Mesenchymal stem cell (in vitro differentiated cells and primary cell): Measurements from ENCODE around the gene RASA4B.
"Not testable (repeated sequence)": the region's sequence is repeated elsewhere in the genome, so short reads cannot be mapped to it uniquely, and the experiment has no call there.

Experiments used
- DNase-seq: peaks from one replicate; pipeline ENCODE4 v3.0.0-alpha.2; 2013
- H2AFZ ChIP-seq: one replicate; pipeline ENCODE4 v1.6.1; 2013; ENCODE audit warnings: low read depth, mild to moderate bottlenecking, control low read depth, inconsistent platforms, low read length, moderate library complexity
- H2AK5ac ChIP-seq: 2 replicates; pipeline ENCODE4 v1.6.1; 2013; ENCODE audit warnings: low read length, moderate library complexity, mild to moderate bottlenecking, inconsistent platforms; ENCODE audit not compliant: severe bottlenecking
- H2BK120ac ChIP-seq: one replicate; pipeline ENCODE4 v1.6.1; 2013; ENCODE audit warnings: low read depth, mild to moderate bottlenecking, inconsistent platforms, low read length, moderate library complexity
- H2BK12ac ChIP-seq, 2 experiments: one replicate each; pipeline ENCODE4 v1.6.1; 2013; ENCODE audit warnings: inconsistent platforms in 2 of 2, low read length in 2 of 2, mild to moderate bottlenecking in 2 of 2, moderate library complexity in 2 of 2, control low read depth in 1 of 2
- H2BK15ac ChIP-seq: one replicate; pipeline ENCODE4 v1.6.1; 2013; ENCODE audit warnings: mild to moderate bottlenecking, low read depth, inconsistent platforms; ENCODE audit not compliant: poor library complexity, severe bottlenecking
- H2BK5ac ChIP-seq: 2 replicates; pipeline ENCODE4 v1.6.1; 2013; ENCODE audit warnings: low read depth, mild to moderate bottlenecking, low read length, control low read depth, inconsistent platforms; ENCODE audit not compliant: poor library complexity, severe bottlenecking
- H3K14ac ChIP-seq, 2 experiments: one replicate each; pipeline ENCODE4 v1.6.1; 2013; ENCODE audit warnings: inconsistent platforms in 2 of 2, low read length in 2 of 2, control low read depth in 1 of 2, mild to moderate bottlenecking in 1 of 2, moderate library complexity in 1 of 2
- H3K18ac ChIP-seq, 2 experiments: one replicate each; pipeline ENCODE4 v1.6.1; 2013; ENCODE audit warnings: inconsistent platforms in 2 of 2, low read length in 2 of 2, control low read depth in 1 of 2, low read depth in 1 of 2, mild to moderate bottlenecking in 1 of 2
- H3K23ac ChIP-seq, 2 experiments: one replicate each; pipeline ENCODE4 v1.6.1; 2013; ENCODE audit warnings: inconsistent platforms in 2 of 2, low read length in 2 of 2, mild to moderate bottlenecking in 2 of 2, moderate library complexity in 2 of 2, control low read depth in 1 of 2
- H3K27ac ChIP-seq: 2 replicates; pipeline ENCODE4 v1.5.1; 2013; ENCODE audit warnings: mild to moderate bottlenecking, moderate library complexity, low read length, control low read depth, inconsistent platforms; ENCODE audit not compliant: poor library complexity, severe bottlenecking
- H3K27me3 ChIP-seq, 2 experiments: 2 replicates each; pipeline versions ENCODE4 v1.6.1 to v1.7.0; 2013; ENCODE audit warnings: low read length in 2 of 2, mild to moderate bottlenecking in 2 of 2, moderate library complexity in 2 of 2, control low read depth in 1 of 2, inconsistent platforms in 1 of 2; ENCODE audit not compliant: control insufficient read depth in 1 of 2, insufficient read depth in 1 of 2
- H3K36me3 ChIP-seq, 2 experiments: 2 replicates each; pipeline versions ENCODE4 v1.6.1 to v1.7.0; 2013; ENCODE audit warnings: low read length in 2 of 2, control low read depth in 1 of 2, inconsistent platforms in 1 of 2, low read depth in 1 of 2, mild to moderate bottlenecking in 1 of 2; ENCODE audit not compliant: insufficient read depth in 2 of 2, control insufficient read depth in 1 of 2
- H3K4ac ChIP-seq, 2 experiments: one replicate each; pipeline ENCODE4 v1.6.1; 2013; ENCODE audit warnings: inconsistent platforms in 2 of 2, low read length in 2 of 2, mild to moderate bottlenecking in 2 of 2, moderate library complexity in 2 of 2, control low read depth in 1 of 2, low read depth in 1 of 2
- H3K4me1 ChIP-seq: 2 replicates; pipeline ENCODE4 v1.6.1; 2013; ENCODE audit warnings: low read depth, low read length, control low read depth; ENCODE audit not compliant: control insufficient read depth, insufficient read depth
- H3K4me2 ChIP-seq: 2 replicates; pipeline ENCODE4 v1.6.1; 2013; ENCODE audit warnings: low read length, mild to moderate bottlenecking, inconsistent platforms; ENCODE audit not compliant: poor library complexity, severe bottlenecking
- H3K4me3 ChIP-seq, 2 experiments: 2 replicates each; pipeline versions ENCODE4 v1.5.1 to v1.7.0; 2013; ENCODE audit warnings: low read length in 2 of 2, mild to moderate bottlenecking in 2 of 2, control low read depth in 1 of 2, low read depth in 1 of 2; ENCODE audit not compliant: insufficient read depth in 1 of 2
- H3K79me1 ChIP-seq: replicated peaks from 2 replicates; pipeline ENCODE4 v1.6.1; 2013; ENCODE audit warnings: mild to moderate bottlenecking, control low read depth, low read length, inconsistent platforms; ENCODE audit not compliant: poor library complexity, severe bottlenecking
- H3K9ac ChIP-seq: 2 replicates; pipeline ENCODE4 v1.7.0; 2013; ENCODE audit warnings: mild to moderate bottlenecking, low read length, moderate library complexity
- H3K9me3 ChIP-seq: 2 replicates; pipeline ENCODE4 v1.7.0; 2013; ENCODE audit warnings: mild to moderate bottlenecking, low read length; ENCODE audit not compliant: control insufficient read depth
- H4K8ac ChIP-seq: one replicate; pipeline ENCODE4 v1.6.1; 2013; ENCODE audit warnings: inconsistent platforms, mild to moderate bottlenecking, low read length, moderate library complexity
- H4K91ac ChIP-seq: one replicate; pipeline ENCODE4 v1.6.1; 2013; ENCODE audit warnings: mild to moderate bottlenecking, low read length, inconsistent platforms
- WGBS: methylation state at CpG from one replicate; pipeline ENCODE4 v1.1.7; 2013; ENCODE audit warnings: mixed read lengths; 5-methylcytosine and 5-hydroxymethylcytosine counted together

The RASA4B gene

DNA sequence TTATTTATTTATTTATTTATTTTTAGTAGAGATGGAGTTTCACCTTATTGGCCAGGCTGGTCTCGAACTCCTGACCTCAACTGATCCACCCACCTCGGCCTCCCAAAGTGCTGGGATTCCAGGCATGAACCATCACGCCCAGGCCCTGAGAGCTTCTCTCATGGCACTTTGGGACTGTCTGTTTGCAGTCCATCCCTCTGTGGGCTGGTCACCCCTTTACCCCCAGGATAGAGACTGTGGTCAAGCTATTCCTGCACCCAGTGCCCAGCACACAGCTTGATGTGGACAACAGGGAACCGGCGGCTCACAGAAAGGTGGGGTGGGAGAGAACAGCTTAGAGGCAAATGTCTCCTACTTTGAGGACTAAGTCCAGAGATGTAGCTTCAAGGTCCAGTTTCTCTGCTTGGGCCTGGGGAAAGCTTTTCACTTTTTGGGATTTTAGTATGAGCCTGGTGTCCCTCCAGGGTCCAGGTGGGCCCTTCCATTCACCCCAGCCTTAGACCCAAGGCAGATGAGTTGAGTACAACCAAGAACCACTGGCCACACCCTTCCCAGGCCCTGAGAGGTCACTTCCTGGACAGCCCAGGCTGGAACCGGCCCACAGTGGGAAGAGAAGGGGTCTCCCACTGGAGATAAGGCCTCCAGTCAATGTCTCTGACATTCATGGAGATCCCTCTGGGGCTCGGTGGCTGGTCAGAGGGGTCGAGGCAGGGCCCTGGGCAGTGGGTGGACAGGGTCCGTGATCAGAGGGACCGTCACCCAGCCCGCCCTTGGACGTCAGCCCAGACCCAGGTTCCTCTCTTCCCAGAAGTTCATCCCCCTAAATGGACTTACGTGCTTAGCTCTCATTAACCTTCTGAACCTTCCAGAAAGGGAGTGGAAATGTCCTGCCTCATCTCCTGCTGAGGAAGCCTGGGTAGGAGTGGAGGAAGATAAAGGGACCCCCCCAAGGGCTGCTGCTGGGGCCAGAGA lies 10.5 kb upstream of the RASA4B start:
- not testable (repeated sequence) for H2BK120ac ChIP-seq

DNA sequence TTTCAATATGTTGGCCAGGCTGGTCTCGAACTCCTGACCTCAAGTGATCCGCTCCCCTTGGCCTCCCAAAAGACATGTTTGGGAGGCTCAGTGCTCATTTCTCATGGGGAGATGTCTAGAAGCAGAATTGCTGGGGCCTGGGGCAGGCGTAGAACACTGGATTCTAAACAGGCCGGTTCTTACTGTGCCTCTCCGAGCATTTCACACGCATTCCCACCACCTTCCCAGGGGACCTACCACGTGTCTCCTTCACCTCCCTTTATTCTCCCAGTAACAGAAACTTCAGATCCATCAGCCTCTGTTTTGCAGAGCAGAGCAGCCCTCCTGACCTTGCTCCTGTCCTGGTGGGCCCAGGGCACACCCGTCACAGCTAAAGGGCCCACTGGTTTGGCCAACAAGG lies 9.6 kb upstream of the RASA4B start:
- H3K36me3 ChIP-seq, H3K4me3 ChIP-seq, H3K79me1 ChIP-seq, H3K18ac ChIP-seq, H2AK5ac ChIP-seq, H2BK12ac ChIP-seq, H3K4me1 ChIP-seq, H2BK15ac ChIP-seq, H3K9ac ChIP-seq, H3K27me3 ChIP-seq, H2BK120ac ChIP-seq, H4K8ac ChIP-seq, H3K9me3 ChIP-seq, H4K91ac ChIP-seq, H3K4me2 ChIP-seq, H3K23ac ChIP-seq, H2AFZ ChIP-seq, H3K27ac ChIP-seq, DNase-seq, H3K14ac ChIP-seq, H2BK5ac ChIP-seq, H3K4ac ChIP-seq: not testable (repeated sequence)
- WGBS = 86% methylated on average over 1 of the region's 8 CpGs

More for the DNA sequence above, 10.5 kb upstream of the RASA4B start:
- not testable (repeated sequence) for H3K4me2 ChIP-seq, H4K8ac ChIP-seq, H2AK5ac ChIP-seq, H3K9me3 ChIP-seq, H3K36me3 ChIP-seq, H3K27me3 ChIP-seq, H3K9ac ChIP-seq, H2BK15ac ChIP-seq, H3K4ac ChIP-seq, H4K91ac ChIP-seq, H2BK5ac ChIP-seq, H3K18ac ChIP-seq, H2BK12ac ChIP-seq, H2AFZ ChIP-seq, H3K27ac ChIP-seq, H3K4me1 ChIP-seq, H3K79me1 ChIP-seq, H3K23ac ChIP-seq, H3K14ac ChIP-seq, H3K4me3 ChIP-seq, DNase-seq
- no CpG with 5 or more reads among the region's 13 CpGs for WGBS

DNA sequence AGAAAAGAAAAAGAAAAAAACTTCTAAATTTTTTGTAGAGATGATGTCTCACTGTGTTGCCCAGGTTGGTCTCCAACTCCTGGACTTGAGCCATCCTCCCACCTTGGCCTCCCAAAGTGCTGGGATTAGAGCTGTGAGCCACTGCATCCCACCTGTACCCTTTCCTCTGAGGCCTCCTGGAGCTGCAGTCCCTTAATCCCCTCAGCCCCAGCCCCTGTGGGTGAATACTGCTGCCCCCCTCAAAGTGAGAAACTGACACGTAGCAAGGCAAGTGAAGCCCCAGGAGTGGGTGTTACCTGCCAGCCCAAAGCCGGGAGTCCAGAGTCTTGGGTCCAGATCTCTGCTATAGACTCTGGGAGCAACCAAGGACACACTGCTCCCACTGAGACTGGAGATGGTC lies 7.2 kb upstream of the RASA4B start:
- no CpG with 5 or more reads among the region's 2 CpGs for WGBS
- not testable (repeated sequence) for H3K36me3 ChIP-seq, H3K27ac ChIP-seq, H3K23ac ChIP-seq, DNase-seq, H3K4me2 ChIP-seq, H4K91ac ChIP-seq, H3K18ac ChIP-seq, H2AK5ac ChIP-seq, H3K9me3 ChIP-seq, H3K4me1 ChIP-seq, H3K79me1 ChIP-seq, H3K9ac ChIP-seq, H3K4me3 ChIP-seq, H2BK12ac ChIP-seq, H3K14ac ChIP-seq, H2BK15ac ChIP-seq, H2BK120ac ChIP-seq, H3K27me3 ChIP-seq, H3K4ac ChIP-seq, H2BK5ac ChIP-seq, H4K8ac ChIP-seq, H2AFZ ChIP-seq

DNA sequence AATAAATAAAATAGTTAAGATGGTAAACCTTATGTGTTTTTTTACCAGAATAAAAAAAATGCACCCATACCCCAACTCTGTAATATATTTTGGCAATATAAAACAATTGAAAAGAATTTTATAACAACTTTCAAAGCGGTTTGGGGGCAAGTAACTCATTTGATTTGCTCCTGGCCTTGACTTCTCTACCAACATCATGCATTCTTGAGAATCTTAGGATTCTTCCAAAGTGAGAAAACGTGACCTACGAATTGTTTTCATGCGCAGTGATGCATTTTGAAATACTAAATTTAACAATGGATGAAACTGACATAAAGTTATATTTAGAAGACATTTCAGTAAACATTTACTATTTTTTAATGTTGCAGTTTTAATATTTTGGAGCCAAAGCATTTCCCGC lies 3.2 kb upstream of the RASA4B start:
- H3K14ac ChIP-seq, H3K23ac ChIP-seq, H2BK12ac ChIP-seq, H2BK5ac ChIP-seq, H3K27ac ChIP-seq, H3K4me1 ChIP-seq, H3K4ac ChIP-seq, H2BK120ac ChIP-seq, H2BK15ac ChIP-seq, H2AK5ac ChIP-seq, H4K91ac ChIP-seq, H3K27me3 ChIP-seq, H4K8ac ChIP-seq, H3K9ac ChIP-seq, H3K36me3 ChIP-seq, H3K79me1 ChIP-seq, H3K4me3 ChIP-seq, H3K18ac ChIP-seq, H3K9me3 ChIP-seq, H3K4me2 ChIP-seq, DNase-seq, H2AFZ ChIP-seq: not testable (repeated sequence)
- WGBS = no CpG with 5 or more reads among the region's 5 CpGs
